ENCODE measurements around the gene ZNF561.

The ZNF561 gene

GRCh38 chr19:9644472-9644871, 23.4 kb upstream of the ZNF561 start:
- H3K4me3 ChIP-seq (ENCODE audit: low read depth, low read length), result no peak overlapping the region
- DNase-seq (ENCODE audit: low read depth), result no peak
- no peak for TF ChIP-seq CTCF (IDR thresholded peaks at IDR 0.05; ENCODE audit: control insufficient read depth, extremely low read depth, insufficient read depth)

- no peak for DNase-seq (ENCODE audit: low read depth)
- no peak overlapping the region for H3K4me3 ChIP-seq (ENCODE audit: low read depth, low read length)
- TF ChIP-seq CTCF (IDR thresholded peaks at IDR 0.05; ENCODE audit: control insufficient read depth, extremely low read depth, insufficient read depth), result no peak
Observed at GRCh38 chr19:9641810-9642209, 20.8 kb upstream of the ZNF561 start.

- TF ChIP-seq CTCF (IDR thresholded peaks at IDR 0.05; ENCODE audit: control insufficient read depth, extremely low read depth, insufficient read depth), result no peak
Observed at GRCh38 chr19:9640956-9641355, 19.9 kb upstream of the ZNF561 start.

GRCh38 chr19:9636018-9636417, 15.0 kb upstream of the ZNF561 start:
- no peak for TF ChIP-seq CTCF (IDR thresholded peaks at IDR 0.05; ENCODE audit: control insufficient read depth, extremely low read depth, insufficient read depth)
- DNase-seq (ENCODE audit: low read depth), result no peak
- no peak overlapping the region for H3K4me3 ChIP-seq (ENCODE audit: low read depth, low read length)

More at GRCh38 chr19:9640956-9641355, 19.9 kb upstream of the ZNF561 start:
- no peak overlapping the region for H3K4me3 ChIP-seq (ENCODE audit: low read depth, low read length)
- no peak for DNase-seq (ENCODE audit: low read depth)

- no peak overlapping the region for H3K4me3 ChIP-seq (ENCODE audit: low read depth, low read length)
- DNase-seq (ENCODE audit: low read depth), result no peak
- TF ChIP-seq CTCF (IDR thresholded peaks at IDR 0.05; ENCODE audit: control insufficient read depth, extremely low read depth, insufficient read depth), result no peak
Observed at GRCh38 chr19:9627856-9628255, 6.8 kb upstream of the ZNF561 start.

GRCh38 chr19:9622531-9622930, 1.5 kb upstream of the ZNF561 start:
- DNase-seq (ENCODE audit: low read depth), result peak; percentile 26
- peak overlapping the region; percentile 85 for H3K4me3 ChIP-seq (ENCODE audit: low read depth, low read length)
- no peak for TF ChIP-seq CTCF (IDR thresholded peaks at IDR 0.05; ENCODE audit: control insufficient read depth, extremely low read depth, insufficient read depth)

GRCh38 chr19:9620842-9621155, 233 bp downstream of the ZNF561 start:
- peak overlapping the region; percentile 85 for H3K4me3 ChIP-seq (ENCODE audit: low read depth, low read length)
- TF ChIP-seq CTCF (IDR thresholded peaks at IDR 0.05; ENCODE audit: control insufficient read depth, extremely low read depth, insufficient read depth), result no peak
- no peak for DNase-seq (ENCODE audit: low read depth)

All from LNCaP clone FGC (cell line).